HG03064 (cell line): ENCODE data around the gene CHD9.
"Not testable (repeated sequence)": the region's sequence is repeated elsewhere in the genome, so short reads cannot be mapped to it uniquely, and the experiment has no call there.

ENCODE experiments used
- ATAC-seq: cut with Tn5 transposase; IDR thresholded peaks from one replicate; pipeline ENCODE4 v1.9.1; 2021; ENCODE audit warnings: low read depth; ENCODE audit not compliant: unreplicated experiment

Gene CHD9

GRCh38 chr16:53074296-53074695 is 19.5 kb downstream of the CHD9 start:
- ATAC-seq: not testable (repeated sequence)

GRCh38 chr16:53075461-53075860 is 20.7 kb downstream of the CHD9 start:
- not testable (repeated sequence) for ATAC-seq

GRCh38 chr16:53078247-53078646 is 23.5 kb downstream of the CHD9 start:
- no peak for ATAC-seq

GRCh38 chr16:53078765-53079485 is 24.1 kb downstream of the CHD9 start:
- ATAC-seq: no peak

- ATAC-seq: no peak
Measured at GRCh38 chr16:53080345-53081031, 25.7 kb downstream of the CHD9 start.

GRCh38 chr16:53081032-53081424 is 26.2 kb downstream of the CHD9 start:
- ATAC-seq: no peak

GRCh38 chr16:53081686-53082407 is 27.1 kb downstream of the CHD9 start:
- no peak for ATAC-seq

- ATAC-seq: no peak
Measured at GRCh38 chr16:53082509-53082908, 27.7 kb downstream of the CHD9 start.

GRCh38 chr16:53083119-53083518 is 28.3 kb downstream of the CHD9 start:
- ATAC-seq: no peak

GRCh38 chr16:53084141-53084541 is 29.4 kb downstream of the CHD9 start:
- no peak for ATAC-seq

- ATAC-seq: no peak
Measured at GRCh38 chr16:53084746-53085334, 30.0 kb downstream of the CHD9 start.

GRCh38 chr16:53085369-53085843 is 30.6 kb downstream of the CHD9 start:
- no peak for ATAC-seq

GRCh38 chr16:53085931-53086421 is 31.2 kb downstream of the CHD9 start:
- no peak for ATAC-seq

GRCh38 chr16:53087101-53087500 is 32.3 kb downstream of the CHD9 start:
- no peak for ATAC-seq

- ATAC-seq: no peak
Measured at GRCh38 chr16:53089434-53090285, 34.9 kb downstream of the CHD9 start.

- ATAC-seq: no peak
Measured at GRCh38 chr16:53090286-53090590, 35.4 kb downstream of the CHD9 start.

- no peak for ATAC-seq
Measured at GRCh38 chr16:53090591-53091411, 36.0 kb downstream of the CHD9 start.

GRCh38 chr16:53091466-53092211 is 36.8 kb downstream of the CHD9 start:
- ATAC-seq: peak; percentile 56

GRCh38 chr16:53092284-53092683 is 37.5 kb downstream of the CHD9 start:
- ATAC-seq: no peak
